ENCODE data around the gene XYLT1.

XYLT1 gene

GRCh38 chr16:17076092-17076754 is 394.5 kb downstream of the XYLT1 start:
- Histone ChIP-seq H2BK120ac (ENCODE audit: low read depth, low read length) (no peak overlapping the region), H3K4me1 (ENCODE audit: control insufficient read depth, low read depth, low read length) (no peaks in the 10 kb centered on the region), H4K8ac (ENCODE audit: low read depth, low read length) (no peak overlapping the region), H3K4me2 (ENCODE audit: low read length) (no peak overlapping the region), H2AK5ac (ENCODE audit: low read length) (no peak overlapping the region), H3K79me2 (ENCODE audit: control insufficient read depth, insufficient read depth, low read length) (no peaks in the 10 kb centered on the region), H3K4ac (ENCODE audit: low read depth, low read length) (no peak overlapping the region), H3K56ac (ENCODE audit: low read length) (no peak overlapping the region), H3K79me1 (ENCODE audit: low read length) (no peaks in the 10 kb centered on the region), H4K5ac (ENCODE audit: low read length) (no peak overlapping the region), H3K23ac (ENCODE audit: low read length) (no peak overlapping the region), H3K9ac (ENCODE audit: low read length) (no peak overlapping the region), H3K36me3 (ENCODE audit: control insufficient read depth, insufficient read depth, low read length) (no peaks in the 10 kb centered on the region), H3K18ac (ENCODE audit: low read length) (no peak overlapping the region), H3K27ac (ENCODE audit: low read depth, low read length) (no peak overlapping the region), H3K4me3 (ENCODE audit: low read length) (no peak overlapping the region), H2BK5ac (ENCODE audit: low read length) (no peak overlapping the region), H2BK15ac (replicated peaks; ENCODE audit: low read depth) (no peak overlapping the region), H3K27me3 (ENCODE audit: insufficient read depth, low read length, poor library complexity) (no peaks in the 10 kb centered on the region)
- DNase-seq: no peak
- WGBS (ENCODE audit: extremely low coverage, insufficient coverage, low lambda C conversion rate): no CpG with 5 or more reads among the region's 9 CpGs

GRCh38 chr16:17072104-17072503 is 398.7 kb downstream of the XYLT1 start:
- DNase-seq: no peak
- Histone ChIP-seq H3K23ac (ENCODE audit: low read length) (no peak overlapping the region), H3K18ac (ENCODE audit: low read length) (no peak overlapping the region), H3K4me1 (ENCODE audit: control insufficient read depth, low read depth, low read length) (no peaks in the 10 kb centered on the region), H3K9ac (ENCODE audit: low read length) (no peak overlapping the region), H3K36me3 (ENCODE audit: control insufficient read depth, insufficient read depth, low read length) (no peaks in the 10 kb centered on the region), H3K4me3 (ENCODE audit: low read length) (no peak overlapping the region), H3K27ac (ENCODE audit: low read depth, low read length) (no peak overlapping the region), H2BK120ac (ENCODE audit: low read depth, low read length) (no peak overlapping the region), H3K79me1 (ENCODE audit: low read length) (no peaks in the 10 kb centered on the region), H4K5ac (ENCODE audit: low read length) (no peak overlapping the region), H3K56ac (ENCODE audit: low read length) (no peak overlapping the region), H3K79me2 (ENCODE audit: control insufficient read depth, insufficient read depth, low read length) (no peaks in the 10 kb centered on the region), H4K8ac (ENCODE audit: low read depth, low read length) (no peak overlapping the region), H2AK5ac (ENCODE audit: low read length) (no peak overlapping the region), H3K27me3 (ENCODE audit: insufficient read depth, low read length, poor library complexity) (no peaks in the 10 kb centered on the region), H3K4ac (ENCODE audit: low read depth, low read length) (no peak overlapping the region), H2BK5ac (ENCODE audit: low read length) (no peak overlapping the region), H2BK15ac (replicated peaks; ENCODE audit: low read depth) (no peak overlapping the region), H3K4me2 (ENCODE audit: low read length) (no peak overlapping the region)
- no CpG with 5 or more reads among the region's 2 CpGs for WGBS (ENCODE audit: extremely low coverage, insufficient coverage, low lambda C conversion rate)

- H3K79me2 ChIP-seq (ENCODE audit: control insufficient read depth, insufficient read depth, low read length): no peaks in the 10 kb centered on the region
- H3K9ac ChIP-seq (ENCODE audit: low read length): no peak overlapping the region
- H3K27ac ChIP-seq (ENCODE audit: low read depth, low read length): no peak overlapping the region
- WGBS (ENCODE audit: extremely low coverage, insufficient coverage, low lambda C conversion rate): no CpG with 5 or more reads among the region's 16 CpGs
- H3K79me1 ChIP-seq (ENCODE audit: low read length): no peaks in the 10 kb centered on the region
- no peak overlapping the region for H3K56ac ChIP-seq (ENCODE audit: low read length)
- H4K5ac ChIP-seq (ENCODE audit: low read length): no peak overlapping the region
- H3K18ac ChIP-seq (ENCODE audit: low read length): no peak overlapping the region
- H3K4me2 ChIP-seq (ENCODE audit: low read length): peak overlapping the region; percentile 19
- no peak overlapping the region for H4K8ac ChIP-seq (ENCODE audit: low read depth, low read length)
- H2BK5ac ChIP-seq (ENCODE audit: low read length): no peak overlapping the region
- H3K4ac ChIP-seq (ENCODE audit: low read depth, low read length): no peak overlapping the region
- H3K27me3 ChIP-seq (ENCODE audit: insufficient read depth, low read length, poor library complexity): no peaks in the 10 kb centered on the region
- H2BK120ac ChIP-seq (ENCODE audit: low read depth, low read length): no peak overlapping the region
- H3K4me1 ChIP-seq (ENCODE audit: control insufficient read depth, low read depth, low read length): no peaks in the 10 kb centered on the region
- no peaks in the 10 kb centered on the region for H3K36me3 ChIP-seq (ENCODE audit: control insufficient read depth, insufficient read depth, low read length)
- H3K4me3 ChIP-seq (ENCODE audit: low read length): no peak overlapping the region
- peak; percentile 48 for DNase-seq
- no peak overlapping the region for H2BK15ac ChIP-seq (replicated peaks; ENCODE audit: low read depth)
- no peak overlapping the region for H3K23ac ChIP-seq (ENCODE audit: low read length)
- no peak overlapping the region for H2AK5ac ChIP-seq (ENCODE audit: low read length)
Measured at GRCh38 chr16:17070882-17071592, 399.7 kb downstream of the XYLT1 start.

- Histone ChIP-seq H3K56ac (ENCODE audit: low read length) (no peak overlapping the region), H3K4me3 (ENCODE audit: low read length) (no peak overlapping the region), H3K4ac (ENCODE audit: low read depth, low read length) (no peak overlapping the region), H2AK5ac (ENCODE audit: low read length) (no peak overlapping the region), H3K23ac (ENCODE audit: low read length) (no peak overlapping the region), H3K79me1 (ENCODE audit: low read length) (no peaks in the 10 kb centered on the region), H3K9ac (ENCODE audit: low read length) (no peak overlapping the region), H3K27ac (ENCODE audit: low read depth, low read length) (no peak overlapping the region), H2BK15ac (replicated peaks; ENCODE audit: low read depth) (no peak overlapping the region), H3K36me3 (ENCODE audit: control insufficient read depth, insufficient read depth, low read length) (no peaks in the 10 kb centered on the region), H3K4me2 (ENCODE audit: low read length) (no peak overlapping the region), H3K4me1 (ENCODE audit: control insufficient read depth, low read depth, low read length) (no peaks in the 10 kb centered on the region), H4K5ac (ENCODE audit: low read length) (no peak overlapping the region), H4K8ac (ENCODE audit: low read depth, low read length) (no peak overlapping the region), H2BK120ac (ENCODE audit: low read depth, low read length) (no peak overlapping the region), H3K27me3 (ENCODE audit: insufficient read depth, low read length, poor library complexity) (no peaks in the 10 kb centered on the region), H3K79me2 (ENCODE audit: control insufficient read depth, insufficient read depth, low read length) (no peaks in the 10 kb centered on the region), H3K18ac (ENCODE audit: low read length) (no peak overlapping the region), H2BK5ac (ENCODE audit: low read length) (no peak overlapping the region)
- DNase-seq: no peak
- 100% methylated on average over 2 of the region's 2 CpGs for WGBS (ENCODE audit: extremely low coverage, insufficient coverage, low lambda C conversion rate)
Measured at GRCh38 chr16:17069681-17070080, 401.1 kb downstream of the XYLT1 start.

GRCh38 chr16:17068524-17068923 is 402.2 kb downstream of the XYLT1 start:
- H3K27ac ChIP-seq (ENCODE audit: low read depth, low read length): no peak overlapping the region
- H3K4me2 ChIP-seq (ENCODE audit: low read length): no peak overlapping the region
- no peak overlapping the region for H4K5ac ChIP-seq (ENCODE audit: low read length)
- WGBS (ENCODE audit: extremely low coverage, insufficient coverage, low lambda C conversion rate): no CpG with 5 or more reads among the region's 3 CpGs
- no peak overlapping the region for H3K23ac ChIP-seq (ENCODE audit: low read length)
- no peak overlapping the region for H3K18ac ChIP-seq (ENCODE audit: low read length)
- no peak overlapping the region for H2BK120ac ChIP-seq (ENCODE audit: low read depth, low read length)
- no peak overlapping the region for H4K8ac ChIP-seq (ENCODE audit: low read depth, low read length)
- H3K9ac ChIP-seq (ENCODE audit: low read length): no peak overlapping the region
- H2BK5ac ChIP-seq (ENCODE audit: low read length): no peak overlapping the region
- no peak overlapping the region for H3K4ac ChIP-seq (ENCODE audit: low read depth, low read length)
- no peak overlapping the region for H3K4me3 ChIP-seq (ENCODE audit: low read length)
- no peaks in the 10 kb centered on the region for H3K4me1 ChIP-seq (ENCODE audit: control insufficient read depth, low read depth, low read length)
- no peak overlapping the region for H3K56ac ChIP-seq (ENCODE audit: low read length)
- DNase-seq: no peak
- H2AK5ac ChIP-seq (ENCODE audit: low read length): no peak overlapping the region
- H2BK15ac ChIP-seq (replicated peaks; ENCODE audit: low read depth): no peak overlapping the region
- H3K27me3 ChIP-seq (ENCODE audit: insufficient read depth, low read length, poor library complexity): no peaks in the 10 kb centered on the region
- no peaks in the 10 kb centered on the region for H3K79me2 ChIP-seq (ENCODE audit: control insufficient read depth, insufficient read depth, low read length)
- no peaks in the 10 kb centered on the region for H3K79me1 ChIP-seq (ENCODE audit: low read length)
- no peaks in the 10 kb centered on the region for H3K36me3 ChIP-seq (ENCODE audit: control insufficient read depth, insufficient read depth, low read length)
